ENCODE results near the gene HNRNPU.

Gene HNRNPU

DNA sequence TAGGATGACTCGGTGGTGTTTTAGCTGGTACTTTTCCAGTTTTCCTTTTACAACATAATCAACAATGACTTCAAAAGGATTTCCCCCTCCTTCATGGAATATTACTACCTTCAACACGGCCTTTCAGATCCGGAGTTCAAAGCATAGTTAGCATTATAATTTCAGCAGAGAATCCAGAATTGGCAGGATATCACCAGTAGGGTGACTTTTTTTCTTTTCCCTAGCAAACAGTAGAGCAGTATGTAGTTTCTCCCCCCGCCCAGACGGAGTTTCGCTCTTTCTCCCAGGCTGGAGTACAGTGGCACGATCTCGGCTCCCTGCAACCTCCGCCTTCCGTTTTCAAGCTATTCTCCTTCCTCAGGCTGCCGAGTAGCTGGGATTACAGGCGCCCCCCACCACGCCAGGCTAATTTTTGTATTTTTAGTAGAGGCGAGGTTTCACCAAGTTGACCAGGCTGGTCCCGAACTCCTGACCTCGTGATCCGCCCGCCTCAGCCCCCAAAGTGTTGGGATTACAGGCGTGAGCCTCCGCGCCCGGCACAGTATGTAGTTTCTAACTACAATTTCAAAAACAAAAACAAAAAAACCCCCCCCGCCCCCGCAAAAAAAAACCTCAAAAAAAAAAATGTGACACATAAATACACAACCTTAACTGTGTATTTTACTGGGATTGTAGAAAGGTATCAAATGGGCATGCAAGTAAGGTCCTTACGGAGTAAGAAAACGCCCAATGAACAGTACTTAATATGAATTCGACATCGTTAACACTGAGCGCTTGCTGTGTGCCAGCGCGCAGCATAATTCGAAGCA, 30.4 kb downstream of the HNRNPU start (continued):
- no peak for TF ChIP-seq ZNF223 (tag by site-specific recombination; IDR thresholded peaks at IDR 0.05)
- TF ChIP-seq, protein P1, sequence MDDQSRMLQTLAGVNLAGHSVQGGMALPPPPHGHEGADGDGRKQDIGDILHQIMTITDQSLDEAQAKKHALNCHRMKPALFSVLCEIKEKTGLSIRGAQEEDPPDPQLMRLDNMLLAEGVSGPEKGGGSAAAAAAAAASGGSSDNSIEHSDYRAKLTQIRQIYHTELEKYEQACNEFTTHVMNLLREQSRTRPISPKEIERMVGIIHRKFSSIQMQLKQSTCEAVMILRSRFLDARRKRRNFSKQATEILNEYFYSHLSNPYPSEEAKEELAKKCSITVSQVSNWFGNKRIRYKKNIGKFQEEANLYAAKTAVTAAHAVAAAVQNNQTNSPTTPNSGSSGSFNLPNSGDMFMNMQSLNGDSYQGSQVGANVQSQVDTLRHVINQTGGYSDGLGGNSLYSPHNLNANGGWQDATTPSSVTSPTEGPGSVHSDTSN (CRISPR knock-in tag; IDR thresholded peaks at IDR 0.05), result no peak
- TF ChIP-seq SP2 (tag by site-specific recombination; IDR thresholded peaks at IDR 0.05), result no peak; the same call in 1 of the 2 replicates
- TF ChIP-seq, protein P2, sequence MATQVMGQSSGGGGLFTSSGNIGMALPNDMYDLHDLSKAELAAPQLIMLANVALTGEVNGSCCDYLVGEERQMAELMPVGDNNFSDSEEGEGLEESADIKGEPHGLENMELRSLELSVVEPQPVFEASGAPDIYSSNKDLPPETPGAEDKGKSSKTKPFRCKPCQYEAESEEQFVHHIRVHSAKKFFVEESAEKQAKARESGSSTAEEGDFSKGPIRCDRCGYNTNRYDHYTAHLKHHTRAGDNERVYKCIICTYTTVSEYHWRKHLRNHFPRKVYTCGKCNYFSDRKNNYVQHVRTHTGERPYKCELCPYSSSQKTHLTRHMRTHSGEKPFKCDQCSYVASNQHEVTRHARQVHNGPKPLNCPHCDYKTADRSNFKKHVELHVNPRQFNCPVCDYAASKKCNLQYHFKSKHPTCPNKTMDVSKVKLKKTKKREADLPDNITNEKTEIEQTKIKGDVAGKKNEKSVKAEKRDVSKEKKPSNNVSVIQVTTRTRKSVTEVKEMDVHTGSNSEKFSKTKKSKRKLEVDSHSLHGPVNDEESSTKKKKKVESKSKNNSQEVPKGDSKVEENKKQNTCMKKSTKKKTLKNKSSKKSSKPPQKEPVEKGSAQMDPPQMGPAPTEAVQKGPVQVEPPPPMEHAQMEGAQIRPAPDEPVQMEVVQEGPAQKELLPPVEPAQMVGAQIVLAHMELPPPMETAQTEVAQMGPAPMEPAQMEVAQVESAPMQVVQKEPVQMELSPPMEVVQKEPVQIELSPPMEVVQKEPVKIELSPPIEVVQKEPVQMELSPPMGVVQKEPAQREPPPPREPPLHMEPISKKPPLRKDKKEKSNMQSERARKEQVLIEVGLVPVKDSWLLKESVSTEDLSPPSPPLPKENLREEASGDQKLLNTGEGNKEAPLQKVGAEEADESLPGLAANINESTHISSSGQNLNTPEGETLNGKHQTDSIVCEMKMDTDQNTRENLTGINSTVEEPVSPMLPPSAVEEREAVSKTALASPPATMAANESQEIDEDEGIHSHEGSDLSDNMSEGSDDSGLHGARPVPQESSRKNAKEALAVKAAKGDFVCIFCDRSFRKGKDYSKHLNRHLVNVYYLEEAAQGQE (tag by site-specific recombination; IDR thresholded peaks at IDR 0.05), result peak; percentile 10; the same call in 1 of the 2 replicates
- TF ChIP-seq KLF7 (tag by site-specific recombination; IDR thresholded peaks at IDR 0.05; ENCODE audit: borderline replicate concordance), result peak; percentile 69; the same call in 1 of the 2 replicates
- no peak for TF ChIP-seq ZFP41 (tag by site-specific recombination; IDR thresholded peaks at IDR 0.05; ENCODE audit: borderline replicate concordance)
- no peak for TF ChIP-seq ZNF174 (tag by site-specific recombination; IDR thresholded peaks at IDR 0.05)
- no peak for TF ChIP-seq ZNF645 (tag by site-specific recombination; IDR thresholded peaks at IDR 0.05)
- peak; percentile 41 for TF ChIP-seq ZFP3 (tag by site-specific recombination; IDR thresholded peaks at IDR 0.05; ENCODE audit: low read depth)
- TF ChIP-seq, protein P3, sequence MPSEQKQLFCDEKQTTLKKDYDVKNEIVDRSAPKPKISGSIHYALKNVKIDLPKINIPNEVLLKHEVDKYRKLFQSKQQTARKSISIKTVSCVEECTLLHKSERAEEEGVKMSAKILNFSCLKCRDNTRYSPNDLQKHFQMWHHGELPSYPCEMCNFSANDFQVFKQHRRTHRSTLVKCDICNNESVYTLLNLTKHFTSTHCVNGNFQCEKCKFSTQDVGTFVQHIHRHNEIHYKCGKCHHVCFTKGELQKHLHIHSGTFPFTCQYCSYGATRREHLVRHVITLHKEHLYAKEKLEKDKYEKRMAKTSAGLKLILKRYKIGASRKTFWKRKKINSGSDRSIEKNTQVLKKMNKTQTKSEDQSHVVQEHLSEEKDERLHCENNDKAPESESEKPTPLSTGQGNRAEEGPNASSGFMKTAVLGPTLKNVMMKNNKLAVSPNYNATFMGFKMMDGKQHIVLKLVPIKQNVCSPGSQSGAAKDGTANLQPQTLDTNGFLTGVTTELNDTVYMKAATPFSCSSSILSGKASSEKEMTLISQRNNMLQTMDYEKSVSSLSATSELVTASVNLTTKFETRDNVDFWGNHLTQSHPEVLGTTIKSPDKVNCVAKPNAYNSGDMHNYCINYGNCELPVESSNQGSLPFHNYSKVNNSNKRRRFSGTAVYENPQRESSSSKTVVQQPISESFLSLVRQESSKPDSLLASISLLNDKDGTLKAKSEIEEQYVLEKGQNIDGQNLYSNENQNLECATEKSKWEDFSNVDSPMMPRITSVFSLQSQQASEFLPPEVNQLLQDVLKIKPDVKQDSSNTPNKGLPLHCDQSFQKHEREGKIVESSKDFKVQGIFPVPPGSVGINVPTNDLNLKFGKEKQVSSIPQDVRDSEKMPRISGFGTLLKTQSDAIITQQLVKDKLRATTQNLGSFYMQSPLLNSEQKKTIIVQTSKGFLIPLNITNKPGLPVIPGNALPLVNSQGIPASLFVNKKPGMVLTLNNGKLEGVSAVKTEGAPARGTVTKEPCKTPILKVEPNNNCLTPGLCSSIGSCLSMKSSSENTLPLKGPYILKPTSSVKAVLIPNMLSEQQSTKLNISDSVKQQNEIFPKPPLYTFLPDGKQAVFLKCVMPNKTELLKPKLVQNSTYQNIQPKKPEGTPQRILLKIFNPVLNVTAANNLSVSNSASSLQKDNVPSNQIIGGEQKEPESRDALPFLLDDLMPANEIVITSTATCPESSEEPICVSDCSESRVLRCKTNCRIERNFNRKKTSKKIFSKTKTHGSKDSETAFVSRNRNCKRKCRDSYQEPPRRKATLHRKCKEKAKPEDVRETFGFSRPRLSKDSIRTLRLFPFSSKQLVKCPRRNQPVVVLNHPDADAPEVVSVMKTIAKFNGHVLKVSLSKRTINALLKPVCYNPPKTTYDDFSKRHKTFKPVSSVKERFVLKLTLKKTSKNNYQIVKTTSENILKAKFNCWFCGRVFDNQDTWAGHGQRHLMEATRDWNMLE (tag by site-specific recombination; conservative IDR thresholded peaks at IDR 0.05; ENCODE audit: low read depth), result no peak; the same call in 1 of the 2 replicates
- TF ChIP-seq ZNF221 (tag by site-specific recombination; IDR thresholded peaks at IDR 0.05; ENCODE audit: borderline replicate concordance), result no peak
- TF ChIP-seq ZNF843 (tag by site-specific recombination; IDR thresholded peaks at IDR 0.05), result no peak; the same call in 1 of the 2 replicates
- TF ChIP-seq ZNF140 (tag by site-specific recombination; IDR thresholded peaks at IDR 0.05), result no peak
- TF ChIP-seq, protein P4, sequence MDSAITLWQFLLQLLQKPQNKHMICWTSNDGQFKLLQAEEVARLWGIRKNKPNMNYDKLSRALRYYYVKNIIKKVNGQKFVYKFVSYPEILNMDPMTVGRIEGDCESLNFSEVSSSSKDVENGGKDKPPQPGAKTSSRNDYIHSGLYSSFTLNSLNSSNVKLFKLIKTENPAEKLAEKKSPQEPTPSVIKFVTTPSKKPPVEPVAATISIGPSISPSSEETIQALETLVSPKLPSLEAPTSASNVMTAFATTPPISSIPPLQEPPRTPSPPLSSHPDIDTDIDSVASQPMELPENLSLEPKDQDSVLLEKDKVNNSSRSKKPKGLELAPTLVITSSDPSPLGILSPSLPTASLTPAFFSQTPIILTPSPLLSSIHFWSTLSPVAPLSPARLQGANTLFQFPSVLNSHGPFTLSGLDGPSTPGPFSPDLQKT (IDR thresholded peaks at IDR 0.05; ENCODE audit: borderline replicate concordance, low read depth, low read length), result no peak
- TF ChIP-seq ZNF621 (tag by site-specific recombination; IDR thresholded peaks at IDR 0.05), result no peak
- no peak; the same call in 1 of the 2 replicates for TF ChIP-seq WT1 (tag by site-specific recombination; IDR thresholded peaks at IDR 0.05)
- peak; percentile 82 for TF ChIP-seq EGR2 (tag by site-specific recombination; IDR thresholded peaks at IDR 0.05; ENCODE audit: low read depth)
- TF ChIP-seq YY1 (tag by site-specific recombination; IDR thresholded peaks at IDR 0.05), result no peak
- TF ChIP-seq ZNF555 (tag by site-specific recombination; conservative IDR thresholded peaks at IDR 0.05), result no peak
- TF ChIP-seq ZNF785 (tag by site-specific recombination; IDR thresholded peaks at IDR 0.05), result peak; percentile 75
- TF ChIP-seq ZNF433 (tag by site-specific recombination; IDR thresholded peaks at IDR 0.05; ENCODE audit: low read depth), result no peak
- no peak for TF ChIP-seq BCL11A (tag by site-specific recombination; IDR thresholded peaks at IDR 0.05; ENCODE audit: low read depth)
- peak; percentile 68; the same call in 1 of the 2 replicates for TF ChIP-seq OSR2 (tag by site-specific recombination; IDR thresholded peaks at IDR 0.05)
- TF ChIP-seq ZBTB6 (tag by site-specific recombination; IDR thresholded peaks at IDR 0.05), result no peak
- TF ChIP-seq ZNF558 (tag by site-specific recombination; IDR thresholded peaks at IDR 0.05), result peak; percentile 79; the same call in 1 of the 2 replicates
